ENCODE measurements around the gene NCBP2L.
"Not testable (repeated sequence)": the region's sequence is repeated elsewhere in the genome, so short reads cannot be mapped to it uniquely, and the experiment has no call there.

NCBP2L gene

GRCh38 chrX:107753187-107753586, 24.3 kb upstream of the NCBP2L start:
- no peak for DNase-seq

- DNase-seq: no peak
These were observed 21.8 kb upstream of the NCBP2L start for GRCh38 chrX:107755721-107756120.

GRCh38 chrX:107758231-107758766, 19.2 kb upstream of the NCBP2L start:
- DNase-seq: no peak

- DNase-seq: no peak
These were observed 17.0 kb upstream of the NCBP2L start for GRCh38 chrX:107760304-107761077.

- no peak for DNase-seq
These were observed 13.9 kb upstream of the NCBP2L start for GRCh38 chrX:107763647-107764046.

GRCh38 chrX:107764845-107765608, 12.5 kb upstream of the NCBP2L start:
- DNase-seq: no peak

GRCh38 chrX:107766470-107767150, 10.9 kb upstream of the NCBP2L start:
- no peak for DNase-seq

GRCh38 chrX:107768051-107768450, 9.5 kb upstream of the NCBP2L start:
- DNase-seq: no peak

GRCh38 chrX:107769581-107770317, 7.8 kb upstream of the NCBP2L start:
- DNase-seq: no peak

- DNase-seq: peak; percentile 47 to 74
These were observed 4.3 kb upstream of the NCBP2L start for GRCh38 chrX:107773206-107773605.

GRCh38 chrX:107773906-107774435, 3.6 kb upstream of the NCBP2L start:
- no peak for DNase-seq

GRCh38 chrX:107775000-107775733, 2.4 kb upstream of the NCBP2L start:
- DNase-seq: no peak

GRCh38 chrX:107775734-107776511, 1.6 kb upstream of the NCBP2L start, which contains the start of gene TSC22D3:
TSS of gene TSC22D3 (minus strand) at chrX:107775787. CDS start at chrX:107775419, 368 bp downstream.
- peak; percentile 47 to 79 for DNase-seq

GRCh38 chrX:107776649-107777535, 641 bp upstream of the NCBP2L start:
- peak; percentile 68 to 85 for DNase-seq

GRCh38 chrX:107780525-107780924, 3.0 kb downstream of the NCBP2L start:
- no peak for DNase-seq

- DNase-seq: no peak
These were observed 10.3 kb downstream of the NCBP2L start for GRCh38 chrX:107787827-107788226.

- peak in 1 of 2 experiments; percentile 4 for DNase-seq
These were observed 26.9 kb downstream of the NCBP2L start for GRCh38 chrX:107804427-107804826.

- no peak for DNase-seq
These were observed 27.6 kb downstream of the NCBP2L start for GRCh38 chrX:107805179-107805578.

GRCh38 chrX:107810053-107810452, 32.5 kb downstream of the NCBP2L start:
- not testable (repeated sequence) for DNase-seq
